GM19397 (cell line): ENCODE results near the gene HBB.

Source experiments
- ATAC-seq: cut with Tn5 transposase; IDR thresholded peaks from one replicate; pipeline ENCODE4 v1.9.1; 2021; ENCODE audit warnings: mild to moderate bottlenecking, moderate library complexity; ENCODE audit not compliant: unreplicated experiment

HBB gene

GRCh38 chr11:5247472-5248192, 20.8 kb upstream of the HBB start:
- ATAC-seq, result no peak

- ATAC-seq, result no peak
Measured at GRCh38 chr11:5246772-5247471, 20.1 kb upstream of the HBB start.

GRCh38 chr11:5245155-5245554, 18.3 kb upstream of the HBB start:
- no peak for ATAC-seq

- no peak for ATAC-seq
Measured at GRCh38 chr11:5243816-5244180, 16.9 kb upstream of the HBB start.

GRCh38 chr11:5242933-5243815, 16.3 kb upstream of the HBB start:
- ATAC-seq, result no peak

GRCh38 chr11:5242208-5242607, 15.3 kb upstream of the HBB start:
- ATAC-seq, result no peak

GRCh38 chr11:5241458-5241857, 14.6 kb upstream of the HBB start:
- ATAC-seq, result no peak

- ATAC-seq, result no peak
Measured at GRCh38 chr11:5240458-5240857, 13.6 kb upstream of the HBB start.

- ATAC-seq, result no peak
Measured at GRCh38 chr11:5240056-5240455, 13.2 kb upstream of the HBB start.

GRCh38 chr11:5239046-5239445, 12.2 kb upstream of the HBB start:
- no peak for ATAC-seq

GRCh38 chr11:5238486-5238885, 11.6 kb upstream of the HBB start:
- no peak for ATAC-seq

- no peak for ATAC-seq
Measured at GRCh38 chr11:5237420-5237819, 10.5 kb upstream of the HBB start.

GRCh38 chr11:5235364-5236095, 8.7 kb upstream of the HBB start:
- ATAC-seq, result no peak

- no peak for ATAC-seq
Measured at GRCh38 chr11:5234381-5234834, 7.5 kb upstream of the HBB start, which contains the start of gene HBD. TSS of gene HBD (minus strand) at chr11:5234483. CDS start at chr11:5234433, 50 bp downstream.

GRCh38 chr11:5233307-5233706, 6.4 kb upstream of the HBB start:
- ATAC-seq, result no peak

GRCh38 chr11:5232821-5233220, 6.0 kb upstream of the HBB start:
- no peak for ATAC-seq

GRCh38 chr11:5232176-5232575, 5.3 kb upstream of the HBB start:
- ATAC-seq, result no peak

GRCh38 chr11:5231111-5231510, 4.2 kb upstream of the HBB start:
- ATAC-seq, result no peak

- ATAC-seq, result no peak
Measured at GRCh38 chr11:5230266-5230665, 3.4 kb upstream of the HBB start.

- ATAC-seq, result no peak
Measured at GRCh38 chr11:5229796-5230195, 2.9 kb upstream of the HBB start.

- ATAC-seq, result no peak
Measured at GRCh38 chr11:5229356-5229755, 2.5 kb upstream of the HBB start.
